Neural cell (in vitro differentiated cells): ENCODE data around the gene RASGEF1B. TPM values are rescaled to one million over a fixed set of nuclear protein-coding genes. Genes with fewer than 3 reads are reported as not detected.
A peak's percentile ranks its signal among the peaks of the same experiment; 100 is the strongest.
"Not testable (repeated sequence)": the region's sequence is repeated elsewhere in the genome, so short reads cannot be mapped to it uniquely, and the experiment has no call there.

Experiments used
- H2AFZ ChIP-seq: fragments of 200-600, 300-800 bp; sonication (generic), shearing (Covaris generic); 2 replicates; pipeline ENCODE4 v1.6.0; 2014; ENCODE audit warnings: low read depth, mild to moderate bottlenecking, antibody characterized with exemption, low read length, moderate library complexity
- H3F3A ChIP-seq: fragments of 200-600 bp; shearing (Covaris generic); 2 replicates; pipeline ENCODE4 v1.6.1; 2016; ENCODE audit warnings: mild to moderate bottlenecking, moderate library complexity, mixed read lengths, antibody characterized with exemption, low read length; ENCODE audit not compliant: insufficient read depth, poor library complexity, severe bottlenecking
- H3K27ac ChIP-seq: fragments of 200-600, 300-800 bp; sonication (generic), shearing (Covaris generic); 2 replicates; pipeline ENCODE4 v1.5.1; 2014; ENCODE audit warnings: mild to moderate bottlenecking, low read length, moderate library complexity
- H3K27me3 ChIP-seq: fragments of 300-800, 200-600 bp; sonication (generic), shearing (Covaris generic); 2 replicates; pipeline ENCODE4 v1.6.0; 2014; ENCODE audit warnings: mild to moderate bottlenecking, low read depth, low read length, moderate library complexity; ENCODE audit not compliant: insufficient read depth
- H3K36me3 ChIP-seq: fragments of 300-800, 200-600 bp; sonication (generic), shearing (Covaris generic); 2 replicates; pipeline ENCODE4 v1.5.1; 2014; ENCODE audit warnings: mild to moderate bottlenecking, antibody characterized with exemption, low read length, moderate library complexity; ENCODE audit not compliant: insufficient read depth
- H3K4me2 ChIP-seq: fragments of 300-800, 200-600 bp; sonication (generic), shearing (Covaris generic); 2 replicates; pipeline ENCODE4 v1.6.0; 2014; ENCODE audit warnings: mild to moderate bottlenecking, low read length
- H3K4me3 ChIP-seq: fragments of 300-800, 200-600 bp; sonication (generic), shearing (Covaris generic); 2 replicates; pipeline ENCODE4 v1.5.1; 2014; ENCODE audit warnings: mild to moderate bottlenecking, low read length, moderate library complexity
- H3K79me2 ChIP-seq: fragments of 200-600 bp; shearing (Covaris generic); replicated peaks from 2 replicates; pipeline ENCODE4 v1.6.0; 2014; ENCODE audit warnings: mild to moderate bottlenecking, low read length, moderate library complexity; ENCODE audit not compliant: insufficient read depth
- H3K9ac ChIP-seq: fragments of 300-800, 200-600 bp; sonication (generic), shearing (Covaris generic); 2 replicates; pipeline ENCODE4 v1.6.1; 2016; ENCODE audit warnings: mild to moderate bottlenecking, low read length, mixed read lengths
- H3K9me2 ChIP-seq: fragments of 200-600 bp; shearing (Covaris generic); 2 replicates; pipeline ENCODE4 v1.6.1; 2016; ENCODE audit warnings: mild to moderate bottlenecking, low read length, mixed read lengths; ENCODE audit not compliant: insufficient read depth
- H3K9me3 ChIP-seq: fragments of 200-600, 300-800 bp; sonication (generic), shearing (Covaris generic); 2 replicates; pipeline ENCODE4 v1.6.1; 2016; ENCODE audit warnings: mild to moderate bottlenecking, mixed run types, low read length, moderate library complexity, mixed read lengths
- H4K20me1 ChIP-seq: fragments of 200-600 bp; shearing (Covaris generic); 2 replicates; pipeline ENCODE4 v1.6.1; 2016; ENCODE audit warnings: mild to moderate bottlenecking, mixed run types; ENCODE audit not compliant: insufficient read depth
- CTCF ChIP-seq: fragments of 450-650 bp; IDR thresholded peaks from 2 replicates; pipeline ENCODE4 v1.5.1; 2014; ENCODE audit warnings: antibody characterized with exemption, mild to moderate bottlenecking, moderate library complexity; ENCODE audit not compliant: poor library complexity, severe bottlenecking
- EP300 ChIP-seq: fragments of 450-650 bp; conservative IDR thresholded peaks from 2 replicates; pipeline ENCODE4 v1.6.1; 2014; ENCODE audit warnings: antibody characterized with exemption, mild to moderate bottlenecking, moderate library complexity; ENCODE audit not compliant: poor library complexity, severe bottlenecking
- EZH2 ChIP-seq: fragments of 200-600, 300-800 bp; shearing (Covaris generic), sonication (generic); IDR thresholded peaks from 2 replicates; pipeline ENCODE4 v1.6.1; 2014; ENCODE audit warnings: antibody characterized with exemption, low read length, borderline replicate concordance, mild to moderate bottlenecking; ENCODE audit not compliant: insufficient read depth, poor library complexity, severe bottlenecking
- MXI1 ChIP-seq: fragments of 450-650 bp; conservative IDR thresholded peaks from 2 replicates; pipeline ENCODE4 v1.6.1; 2014; ENCODE audit warnings: antibody characterized with exemption, mild to moderate bottlenecking; ENCODE audit not compliant: poor library complexity, severe bottlenecking
- POLR2AphosphoS5 ChIP-seq: IDR thresholded peaks from 2 replicates; pipeline ENCODE4 v1.6.1; 2012
- RAD21 ChIP-seq: fragments of 450-650 bp; conservative IDR thresholded peaks from 2 replicates; pipeline ENCODE4 v1.6.1; 2014; ENCODE audit warnings: antibody characterized with exemption, mild to moderate bottlenecking, moderate library complexity
- SMC3 ChIP-seq: fragments of 450-650 bp; conservative IDR thresholded peaks from 2 replicates; pipeline ENCODE4 v1.6.1; 2014; ENCODE audit warnings: antibody characterized with exemption, mild to moderate bottlenecking, moderate library complexity; ENCODE audit not compliant: poor library complexity
- TAF1 ChIP-seq: IDR thresholded peaks from 2 replicates; pipeline ENCODE4 v1.6.1; 2012; ENCODE audit warnings: low read depth
- polyA plus RNA-seq: library from polyadenylated mRNA; depleted of rRNA; stranded (reverse); fragments of >200 nt; gene quantifications from 2 replicates; pipeline ENCODE4 v1.2.3, GENCODE V29; 2014
- TF ChIP-seq, protein P1 (sequence below): IDR thresholded peaks from 2 replicates; pipeline ENCODE4 v1.6.1; 2012; ENCODE audit warnings: borderline replicate concordance

The RASGEF1B gene
- polyA plus RNA-seq, 1 donor from 2014 or later, result 21.5 TPM

DNA sequence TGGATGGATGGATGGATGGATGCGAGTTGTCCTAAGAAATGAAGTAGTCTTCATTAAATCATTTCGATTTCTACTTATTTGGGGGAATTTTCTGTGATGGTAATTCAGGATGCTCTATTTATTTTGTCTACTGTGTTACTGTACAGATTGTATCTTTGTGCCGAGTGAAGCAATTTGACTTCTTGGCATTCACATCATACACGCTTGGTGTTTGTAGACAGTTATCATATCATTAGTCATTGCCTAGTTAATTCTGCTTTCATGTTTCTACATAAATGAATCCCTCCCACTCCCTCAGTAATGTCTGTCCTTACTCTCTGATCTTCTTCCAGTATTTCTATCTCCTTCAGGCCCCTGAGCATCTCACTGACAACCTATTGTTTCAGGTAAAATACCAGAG, 64.0 kb downstream of the RASGEF1B start:
- no peak overlapping the region for H3K4me2 ChIP-seq
- no peaks in the 10 kb centered on the region for H3F3A ChIP-seq
- H3K9ac ChIP-seq, result no peak overlapping the region
- no peaks in the 10 kb centered on the region for H3K9me3 ChIP-seq
- H3K79me2 ChIP-seq, result no peaks in the 10 kb centered on the region
- H3K9me2 ChIP-seq, result no peaks in the 10 kb centered on the region
- H3K27ac ChIP-seq, result no peak overlapping the region
- H3K36me3 ChIP-seq, result no peaks in the 10 kb centered on the region
- H2AFZ ChIP-seq, result no peak overlapping the region
- no peak overlapping the region for H3K4me3 ChIP-seq
- peaks cover 13% of the 10 kb centered on the region for H3K27me3 ChIP-seq
- H4K20me1 ChIP-seq, result no peaks in the 10 kb centered on the region
- TF ChIP-seq EZH2, result no peak
- no peak for TF ChIP-seq TAF1
- no peak for TF ChIP-seq CTCF
- TF ChIP-seq POLR2AphosphoS5, result no peak
- TF ChIP-seq, protein P1, sequence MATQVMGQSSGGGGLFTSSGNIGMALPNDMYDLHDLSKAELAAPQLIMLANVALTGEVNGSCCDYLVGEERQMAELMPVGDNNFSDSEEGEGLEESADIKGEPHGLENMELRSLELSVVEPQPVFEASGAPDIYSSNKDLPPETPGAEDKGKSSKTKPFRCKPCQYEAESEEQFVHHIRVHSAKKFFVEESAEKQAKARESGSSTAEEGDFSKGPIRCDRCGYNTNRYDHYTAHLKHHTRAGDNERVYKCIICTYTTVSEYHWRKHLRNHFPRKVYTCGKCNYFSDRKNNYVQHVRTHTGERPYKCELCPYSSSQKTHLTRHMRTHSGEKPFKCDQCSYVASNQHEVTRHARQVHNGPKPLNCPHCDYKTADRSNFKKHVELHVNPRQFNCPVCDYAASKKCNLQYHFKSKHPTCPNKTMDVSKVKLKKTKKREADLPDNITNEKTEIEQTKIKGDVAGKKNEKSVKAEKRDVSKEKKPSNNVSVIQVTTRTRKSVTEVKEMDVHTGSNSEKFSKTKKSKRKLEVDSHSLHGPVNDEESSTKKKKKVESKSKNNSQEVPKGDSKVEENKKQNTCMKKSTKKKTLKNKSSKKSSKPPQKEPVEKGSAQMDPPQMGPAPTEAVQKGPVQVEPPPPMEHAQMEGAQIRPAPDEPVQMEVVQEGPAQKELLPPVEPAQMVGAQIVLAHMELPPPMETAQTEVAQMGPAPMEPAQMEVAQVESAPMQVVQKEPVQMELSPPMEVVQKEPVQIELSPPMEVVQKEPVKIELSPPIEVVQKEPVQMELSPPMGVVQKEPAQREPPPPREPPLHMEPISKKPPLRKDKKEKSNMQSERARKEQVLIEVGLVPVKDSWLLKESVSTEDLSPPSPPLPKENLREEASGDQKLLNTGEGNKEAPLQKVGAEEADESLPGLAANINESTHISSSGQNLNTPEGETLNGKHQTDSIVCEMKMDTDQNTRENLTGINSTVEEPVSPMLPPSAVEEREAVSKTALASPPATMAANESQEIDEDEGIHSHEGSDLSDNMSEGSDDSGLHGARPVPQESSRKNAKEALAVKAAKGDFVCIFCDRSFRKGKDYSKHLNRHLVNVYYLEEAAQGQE, result no peak
- TF ChIP-seq EP300, result no peak
- no peak for TF ChIP-seq SMC3
- no peak for TF ChIP-seq MXI1
- no peak for TF ChIP-seq RAD21

GRCh38 chr4:81406481-81406880, 65.2 kb downstream of the RASGEF1B start:
- H3K36me3 ChIP-seq, H4K20me1 ChIP-seq, H3K9me3 ChIP-seq, H3K4me3 ChIP-seq, H3K79me2 ChIP-seq, H3F3A ChIP-seq, H3K27ac ChIP-seq, H3K4me2 ChIP-seq, H3K9ac ChIP-seq, H3K9me2 ChIP-seq, H2AFZ ChIP-seq: not testable (repeated sequence)
- H3K27me3 ChIP-seq, result peaks cover 21% of the 10 kb centered on the region

DNA sequence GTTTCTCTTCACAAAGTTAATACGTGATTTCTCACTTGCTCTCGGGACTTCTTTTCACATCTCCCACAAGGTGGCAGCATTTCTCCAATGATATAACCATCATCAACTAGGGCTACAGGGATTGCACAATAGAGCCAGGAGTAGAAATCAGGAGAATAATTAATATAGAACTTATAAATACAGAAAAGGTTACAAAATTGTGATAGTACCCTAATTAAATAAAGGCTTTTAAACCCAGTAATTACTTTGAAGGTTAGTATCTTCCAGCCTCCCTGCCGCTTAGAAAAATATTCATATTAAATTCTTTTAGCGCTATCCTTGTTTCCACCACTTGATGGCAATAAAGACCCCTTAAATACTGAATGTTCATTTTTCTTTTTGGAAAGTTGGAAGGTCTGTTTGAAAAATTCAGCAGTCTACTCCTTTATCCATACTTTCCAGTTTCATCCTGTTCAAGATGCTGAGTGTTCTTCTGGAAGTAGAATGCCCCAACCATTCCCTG, 65.8 kb downstream of the RASGEF1B start:
- TF ChIP-seq SMC3 (peak; percentile 98), RAD21 (peak; percentile 95), TAF1 (no peak), CTCF (peak; percentile 99)
- Histone ChIP-seq H3K36me3 (no peaks in the 10 kb centered on the region), H3K27me3 (peaks cover 26% of the 10 kb centered on the region), H3K27ac (no peak overlapping the region), H3K4me3 (peak overlapping the region; percentile 36), H3K9me3 (no peaks in the 10 kb centered on the region), H3F3A (no peaks in the 10 kb centered on the region), H3K4me2 (no peak overlapping the region), H3K9me2 (no peaks in the 10 kb centered on the region), H3K9ac (no peak overlapping the region), H4K20me1 (no peaks in the 10 kb centered on the region), H2AFZ (no peak overlapping the region), H3K79me2 (no peaks in the 10 kb centered on the region)
